HepG2 (cell line): ENCODE measurements around the gene ZNF653. TPM values are rescaled to one million over a fixed set of nuclear protein-coding genes. Genes with fewer than 3 reads are reported as not detected.
A peak's percentile ranks its signal among the peaks of the same experiment; 100 is the strongest.

ENCODE experiments used
- BRD4 ChIP-seq: sonication (generic); formaldehyde crosslinking; IDR thresholded peaks from 2 replicates; pipeline ENCODE4 v1.4.0; 2020; ENCODE audit warnings: missing genetic modification reagents
- ELF3 ChIP-seq: IDR thresholded peaks from 2 replicates; pipeline ENCODE4 v1.6.1; 2016; ENCODE audit warnings: missing genetic modification reagents, missing compliant biosample characterization
- EP300 ChIP-seq, 3 experiments: sonication (generic) in 1 of 3; formaldehyde crosslinking in 1 of 3; IDR thresholded peaks; 2 replicates each; pipeline versions ENCODE4 v1.5.1 to v1.6.1; 2011 to 2020; ENCODE audit warnings: low read depth in 2 of 3, low read length in 2 of 3, borderline replicate concordance in 1 of 3, improper control_type of control experiment in 1 of 3, mild to moderate bottlenecking in 1 of 3, missing genetic modification reagents in 1 of 3, moderate library complexity in 1 of 3
- FOXM1 ChIP-seq: sonication (generic); formaldehyde crosslinking; IDR thresholded peaks from 2 replicates; pipeline ENCODE4 v1.5.0; 2020; ENCODE audit warnings: missing genetic modification reagents
- GABPB1 ChIP-seq: IDR thresholded peaks from 2 replicates; pipeline ENCODE4 v1.6.1; 2016; ENCODE audit warnings: mild to moderate bottlenecking, missing genetic modification reagents, moderate library complexity, missing compliant biosample characterization
- RAD21 ChIP-seq: fragments of 450-650 bp; formaldehyde crosslinking; IDR thresholded peaks from 2 replicates; pipeline ENCODE4 v1.5.0; 2020; ENCODE audit warnings: mild to moderate bottlenecking
- SNAI1 ChIP-seq: sonication (generic); formaldehyde crosslinking; IDR thresholded peaks from 2 replicates; pipeline ENCODE4 v1.5.0; 2020; ENCODE audit warnings: mild to moderate bottlenecking, missing genetic modification reagents, borderline replicate concordance
- STAT5B ChIP-seq: sonication (generic); formaldehyde crosslinking; IDR thresholded peaks from 2 replicates; pipeline ENCODE4 v1.4.0; 2020; ENCODE audit warnings: missing genetic modification reagents
- TBX3 ChIP-seq: fragments of 450-650 bp; IDR thresholded peaks from 2 replicates; pipeline ENCODE4 v1.6.1; 2017; ENCODE audit warnings: antibody characterized with exemption, mild to moderate bottlenecking, inconsistent platforms, borderline replicate concordance
- XRCC5 ChIP-seq: fragments of 200-400 bp; formaldehyde crosslinking; optimal IDR thresholded peaks from 2 replicates; pipeline ENCODE3; 2017; ENCODE audit warnings: mild to moderate bottlenecking, low read length
- ZNF160 ChIP-seq: sonication (generic); formaldehyde crosslinking; IDR thresholded peaks from 2 replicates; pipeline ENCODE4 v1.8.0; 2022; ENCODE audit warnings: mild to moderate bottlenecking, inconsistent platforms, missing genetic modification reagents
- ZNF496 ChIP-seq: sonication (generic); formaldehyde crosslinking; IDR thresholded peaks from 2 replicates; pipeline ENCODE4 v1.8.1; 2023; ENCODE audit warnings: mild to moderate bottlenecking, moderate library complexity, missing genetic modification reagents; ENCODE audit not compliant: insufficient replicate concordance
- ZNF678 ChIP-seq: sonication (generic); formaldehyde crosslinking; IDR thresholded peaks from 2 replicates; pipeline ENCODE4 v1.4.0; 2020; ENCODE audit warnings: mild to moderate bottlenecking, missing genetic modification reagents
- ZNF761 ChIP-seq: sonication (generic); formaldehyde crosslinking; conservative IDR thresholded peaks from 2 replicates; pipeline ENCODE4 v1.4.0; 2020; ENCODE audit warnings: mild to moderate bottlenecking, missing genetic modification reagents
- ZNF792 ChIP-seq: IDR thresholded peaks from 2 replicates; pipeline ENCODE4 v1.6.1; 2016
- ZSCAN20 ChIP-seq: sonication (generic); formaldehyde crosslinking; IDR thresholded peaks from 2 replicates; pipeline ENCODE4 v1.4.0; 2020; ENCODE audit warnings: missing genetic modification reagents, mild to moderate bottlenecking, borderline replicate concordance
- polyA plus RNA-seq, 8 experiments: library from polyadenylated mRNA; depleted of rRNA in 3 of 8; stranded (reverse) in 7 of 8; unstranded in 1 of 8; fragments of >200 nt; fragmentation: Illumina TruSeq in 4 of 8; extraction: Trizol in 4 of 8; gene quantifications; 2 replicates each; pipeline versions ENCODE4 v1.2.1 to v1.2.3, GENCODE V29; 2011 to 2016; ENCODE audit warnings: low read depth in 4 of 8, missing spikeins in 1 of 8, mixed read lengths in 1 of 8; ENCODE audit not compliant: insufficient read depth in 1 of 8
- total RNA-seq, 5 experiments: library from RNA; depleted of rRNA; stranded (reverse); fragments of >200 nt; fragmentation: Illumina TruSeq; extraction: Trizol; gene quantifications; 2 replicates each; pipeline ENCODE4 v1.2.3, GENCODE V29; 2016; ENCODE audit warnings: low read depth in 1 of 5
- TF ChIP-seq, protein P1 (sequence below): conservative IDR thresholded peaks from 2 replicates; pipeline ENCODE4 v1.6.1; 2018; ENCODE audit warnings: missing genetic modification reagents
- TF ChIP-seq, protein P2 (sequence below): sonication (generic); formaldehyde crosslinking; IDR thresholded peaks from 2 replicates; pipeline ENCODE4 v1.4.0; 2020; ENCODE audit warnings: missing genetic modification reagents
- TF ChIP-seq, protein P3 (sequence below): IDR thresholded peaks from 2 replicates; pipeline ENCODE4 v1.6.1; 2016; ENCODE audit warnings: missing compliant biosample characterization, missing genetic modification reagents, borderline replicate concordance
- TF ChIP-seq, protein P4 (sequence below): sonication (generic); formaldehyde crosslinking; conservative IDR thresholded peaks from 2 replicates; pipeline ENCODE4 v1.5.0; 2020; ENCODE audit warnings: missing genetic modification reagents
- TF ChIP-seq, protein P5 (sequence below): sonication (generic); formaldehyde crosslinking; IDR thresholded peaks from 2 replicates; pipeline ENCODE4 v1.4.0; 2020; ENCODE audit warnings: missing genetic modification reagents, borderline replicate concordance

The ZNF653 gene
- total and polyA plus RNA-seq, 2 of the 13 experiments (the other 11 are each of a cell fraction or from before 2014, with no cell fraction given), result 4.7 to 7.1 TPM

DNA sequence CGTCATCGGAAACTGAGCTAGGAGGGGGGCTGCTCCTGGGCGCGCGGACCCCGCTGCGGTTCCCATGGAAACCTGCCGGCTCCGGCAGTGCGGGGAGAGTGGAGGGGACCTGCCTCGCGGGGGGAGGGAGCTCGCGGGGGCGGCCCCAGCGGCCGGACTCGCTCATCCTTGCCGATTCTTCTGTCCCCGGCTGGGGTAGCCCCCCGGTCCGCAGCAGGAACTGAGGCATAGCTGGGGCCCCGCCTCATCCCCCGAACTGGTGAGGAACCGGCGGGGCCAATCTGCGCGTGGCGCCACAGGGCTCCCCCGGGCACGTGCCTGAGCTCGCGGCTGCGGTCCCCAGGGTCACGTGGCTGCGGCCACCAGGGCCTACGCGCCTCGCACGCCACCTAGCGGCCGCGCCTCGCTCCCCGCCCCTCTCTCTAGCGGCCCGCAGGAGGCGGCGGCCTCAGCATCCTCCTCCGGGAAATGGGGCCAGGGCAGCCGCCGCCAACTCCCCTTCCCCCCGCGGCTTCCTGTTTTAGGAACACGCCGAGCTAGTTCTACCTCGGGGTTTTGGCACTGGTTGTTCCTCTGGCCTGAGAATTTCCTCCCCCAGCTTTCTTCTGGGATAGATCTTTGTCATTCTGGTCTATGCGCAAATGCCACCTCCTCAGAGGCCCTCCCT lies 23.1 kb downstream of the ZNF653 start (continued):
- TF ChIP-seq ZSCAN20 (CRISPR knock-in tag), result peak; percentile 91; the same call in 1 of the 2 replicates
- TF ChIP-seq, protein P1, sequence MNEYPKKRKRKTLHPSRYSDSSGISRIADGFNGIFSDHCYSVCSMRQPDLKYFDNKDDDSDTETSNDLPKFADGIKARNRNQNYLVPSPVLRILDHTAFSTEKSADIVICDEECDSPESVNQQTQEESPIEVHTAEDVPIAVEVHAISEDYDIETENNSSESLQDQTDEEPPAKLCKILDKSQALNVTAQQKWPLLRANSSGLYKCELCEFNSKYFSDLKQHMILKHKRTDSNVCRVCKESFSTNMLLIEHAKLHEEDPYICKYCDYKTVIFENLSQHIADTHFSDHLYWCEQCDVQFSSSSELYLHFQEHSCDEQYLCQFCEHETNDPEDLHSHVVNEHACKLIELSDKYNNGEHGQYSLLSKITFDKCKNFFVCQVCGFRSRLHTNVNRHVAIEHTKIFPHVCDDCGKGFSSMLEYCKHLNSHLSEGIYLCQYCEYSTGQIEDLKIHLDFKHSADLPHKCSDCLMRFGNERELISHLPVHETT (CRISPR knock-in tag), result peak; percentile 62; the same call in 1 of the 2 replicates
- peak; percentile 87 for TF ChIP-seq ZNF792 (CRISPR knock-in tag)
- TF ChIP-seq ZNF761 (CRISPR knock-in tag), result peak; percentile 65; the same call in 1 of the 2 replicates
- no peak; the same call in 1 of the 2 replicates for TF ChIP-seq BRD4 (CRISPR knock-in tag)
- peak; percentile 96 for TF ChIP-seq RAD21 (CRISPR knock-in tag)
- TF ChIP-seq, protein P2, sequence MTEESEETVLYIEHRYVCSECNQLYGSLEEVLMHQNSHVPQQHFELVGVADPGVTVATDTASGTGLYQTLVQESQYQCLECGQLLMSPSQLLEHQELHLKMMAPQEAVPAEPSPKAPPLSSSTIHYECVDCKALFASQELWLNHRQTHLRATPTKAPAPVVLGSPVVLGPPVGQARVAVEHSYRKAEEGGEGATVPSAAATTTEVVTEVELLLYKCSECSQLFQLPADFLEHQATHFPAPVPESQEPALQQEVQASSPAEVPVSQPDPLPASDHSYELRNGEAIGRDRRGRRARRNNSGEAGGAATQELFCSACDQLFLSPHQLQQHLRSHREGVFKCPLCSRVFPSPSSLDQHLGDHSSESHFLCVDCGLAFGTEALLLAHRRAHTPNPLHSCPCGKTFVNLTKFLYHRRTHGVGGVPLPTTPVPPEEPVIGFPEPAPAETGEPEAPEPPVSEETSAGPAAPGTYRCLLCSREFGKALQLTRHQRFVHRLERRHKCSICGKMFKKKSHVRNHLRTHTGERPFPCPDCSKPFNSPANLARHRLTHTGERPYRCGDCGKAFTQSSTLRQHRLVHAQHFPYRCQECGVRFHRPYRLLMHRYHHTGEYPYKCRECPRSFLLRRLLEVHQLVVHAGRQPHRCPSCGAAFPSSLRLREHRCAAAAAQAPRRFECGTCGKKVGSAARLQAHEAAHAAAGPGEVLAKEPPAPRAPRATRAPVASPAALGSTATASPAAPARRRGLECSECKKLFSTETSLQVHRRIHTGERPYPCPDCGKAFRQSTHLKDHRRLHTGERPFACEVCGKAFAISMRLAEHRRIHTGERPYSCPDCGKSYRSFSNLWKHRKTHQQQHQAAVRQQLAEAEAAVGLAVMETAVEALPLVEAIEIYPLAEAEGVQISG (CRISPR knock-in tag), result peak; percentile 83
- peak; percentile 39; the same call in 1 of the 2 replicates for TF ChIP-seq ZNF160
- TF ChIP-seq, protein P3, sequence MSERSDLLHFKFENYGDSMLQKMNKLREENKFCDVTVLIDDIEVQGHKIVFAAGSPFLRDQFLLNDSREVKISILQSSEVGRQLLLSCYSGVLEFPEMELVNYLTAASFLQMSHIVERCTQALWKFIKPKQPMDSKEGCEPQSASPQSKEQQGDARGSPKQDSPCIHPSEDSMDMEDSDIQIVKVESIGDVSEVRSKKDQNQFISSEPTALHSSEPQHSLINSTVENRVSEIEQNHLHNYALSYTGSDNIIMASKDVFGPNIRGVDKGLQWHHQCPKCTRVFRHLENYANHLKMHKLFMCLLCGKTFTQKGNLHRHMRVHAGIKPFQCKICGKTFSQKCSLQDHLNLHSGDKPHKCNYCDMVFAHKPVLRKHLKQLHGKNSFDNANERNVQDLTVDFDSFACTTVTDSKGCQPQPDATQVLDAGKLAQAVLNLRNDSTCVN (CRISPR knock-in tag), result 0 out of 2 replicates have a peak, but pooled peaks have one; percentile 64
- 0 out of 2 replicates have a peak, but pooled peaks have one; percentile 18 for TF ChIP-seq ZNF678
- TF ChIP-seq GABPB1 (CRISPR knock-in tag), result peak; percentile 77
- TF ChIP-seq SNAI1 (CRISPR knock-in tag), result 0 out of 2 replicates have a peak, but pooled peaks have one; percentile 55
- TF ChIP-seq TBX3, result no peak
- TF ChIP-seq XRCC5, result peak; percentile 87
- no peak for TF ChIP-seq STAT5B (CRISPR knock-in tag)
- no peak for TF ChIP-seq EP300 (IDR thresholded peaks at IDR 0.05; ENCODE audit: low read depth in 2 of 2, low read length in 2 of 2)
- TF ChIP-seq EP300 (CRISPR knock-in tag; IDR thresholded peaks at IDR 0.05; ENCODE audit: borderline replicate concordance), result 0 out of 2 replicates have a peak, but pooled peaks have one; percentile 12
- TF ChIP-seq, protein P4, sequence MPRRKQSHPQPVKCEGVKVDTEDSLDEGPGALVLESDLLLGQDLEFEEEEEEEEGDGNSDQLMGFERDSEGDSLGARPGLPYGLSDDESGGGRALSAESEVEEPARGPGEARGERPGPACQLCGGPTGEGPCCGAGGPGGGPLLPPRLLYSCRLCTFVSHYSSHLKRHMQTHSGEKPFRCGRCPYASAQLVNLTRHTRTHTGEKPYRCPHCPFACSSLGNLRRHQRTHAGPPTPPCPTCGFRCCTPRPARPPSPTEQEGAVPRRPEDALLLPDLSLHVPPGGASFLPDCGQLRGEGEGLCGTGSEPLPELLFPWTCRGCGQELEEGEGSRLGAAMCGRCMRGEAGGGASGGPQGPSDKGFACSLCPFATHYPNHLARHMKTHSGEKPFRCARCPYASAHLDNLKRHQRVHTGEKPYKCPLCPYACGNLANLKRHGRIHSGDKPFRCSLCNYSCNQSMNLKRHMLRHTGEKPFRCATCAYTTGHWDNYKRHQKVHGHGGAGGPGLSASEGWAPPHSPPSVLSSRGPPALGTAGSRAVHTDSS (CRISPR knock-in tag), result peak; percentile 73; the same call in 1 of the 2 replicates
- TF ChIP-seq ELF3 (CRISPR knock-in tag), result no peak
- TF ChIP-seq FOXM1 (CRISPR knock-in tag), result no peak
- no peak for TF ChIP-seq ZNF496 (CRISPR knock-in tag)
- TF ChIP-seq, protein P5, sequence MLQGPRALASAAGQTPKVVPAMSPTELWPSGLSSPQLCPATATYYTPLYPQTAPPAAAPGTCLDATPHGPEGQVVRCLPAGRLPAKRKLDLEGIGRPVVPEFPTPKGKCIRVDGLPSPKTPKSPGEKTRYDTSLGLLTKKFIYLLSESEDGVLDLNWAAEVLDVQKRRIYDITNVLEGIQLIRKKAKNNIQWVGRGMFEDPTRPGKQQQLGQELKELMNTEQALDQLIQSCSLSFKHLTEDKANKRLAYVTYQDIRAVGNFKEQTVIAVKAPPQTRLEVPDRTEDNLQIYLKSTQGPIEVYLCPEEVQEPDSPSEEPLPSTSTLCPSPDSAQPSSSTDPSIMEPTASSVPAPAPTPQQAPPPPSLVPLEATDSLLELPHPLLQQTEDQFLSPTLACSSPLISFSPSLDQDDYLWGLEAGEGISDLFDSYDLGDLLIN (CRISPR knock-in tag), result peak; percentile 94; the same call in 1 of the 2 replicates
